A549 (cell line): ENCODE results near the gene MOV10L1.

Experiments
- CEBPB ChIP-seq, 2 experiments: fragments of >200 bp in 1 of 2; sonication (Bioruptor Twin) in 1 of 2; formaldehyde crosslinking in 1 of 2; IDR thresholded peaks; 2 replicates each; pipeline ENCODE4 v1.6.1; 2012 to 2016
- CHD2 ChIP-seq: fragments of 150-350 bp; IDR thresholded peaks from 2 replicates; pipeline ENCODE4 v1.6.1; 2014; ENCODE audit warnings: low read length; ENCODE audit not compliant: partially characterized antibody
- CTCF ChIP-seq: fragments of >200 bp; sonication (Bioruptor Twin); formaldehyde crosslinking; IDR thresholded peaks from 3 replicates; pipeline ENCODE4 v1.5.1; 2016
- ESRRA ChIP-seq: fragments of 150-350 bp; IDR thresholded peaks from 2 replicates; pipeline ENCODE4 v1.6.1; 2014; ENCODE audit warnings: mild to moderate bottlenecking, low read length, borderline replicate concordance
- KDM1A ChIP-seq: fragments of 200-600 bp; sonication (generic); IDR thresholded peaks from 2 replicates; pipeline ENCODE4 v1.6.1; 2016; ENCODE audit warnings: low read depth, mild to moderate bottlenecking
- MAX ChIP-seq: IDR thresholded peaks from 2 replicates; pipeline ENCODE4 v1.6.1; 2012
- MAZ ChIP-seq: fragments of 150-350 bp; IDR thresholded peaks from 2 replicates; pipeline ENCODE4 v1.6.1; 2014; ENCODE audit warnings: antibody characterized with exemption, low read depth, low read length, borderline replicate concordance
- MYC ChIP-seq: IDR thresholded peaks from 2 replicates; pipeline ENCODE4 v1.6.1; 2012; ENCODE audit warnings: mild to moderate bottlenecking, inconsistent platforms, low read length, improper control_type of control experiment, borderline replicate concordance
- POLR2A ChIP-seq: IDR thresholded peaks from 2 replicates; pipeline ENCODE4 v1.6.1; 2012; ENCODE audit warnings: mild to moderate bottlenecking, low read length
- RFX5 ChIP-seq: fragments of 450-650 bp; IDR thresholded peaks from 2 replicates; pipeline ENCODE4 v1.7.1; 2014; ENCODE audit warnings: antibody characterized with exemption, mild to moderate bottlenecking, moderate library complexity
- TFCP2L1 ChIP-seq: fragments of 250-450 bp; sonication (Bioruptor Pico); IDR thresholded peaks from 2 replicates; pipeline ENCODE4 v1.5.0; 2021; ENCODE audit warnings: mild to moderate bottlenecking

GRCh38 chr22:50041361-50042065, 48.3 kb upstream of the MOV10L1 start:
- TF ChIP-seq CTCF (no peak), POLR2A (no peak), MAZ (no peak), MAX (no peak), CHD2 (no peak), MYC (no peak), ESRRA (no peak), TFCP2L1 (CRISPR knock-in tag) (no peak), RFX5 (no peak), KDM1A (no peak), CEBPB (IDR thresholded peaks at IDR 0.05) (no peak)
